GM13977 (cell line): ENCODE data around the gene JCHAIN.

ENCODE experiments used
- DNase-seq: peaks from one replicate; pipeline ENCODE4 v3.0.0; 2012; ENCODE audit warnings: low spot score
- in situ Hi-C: fragments of 300-500 bp; cut with MboI; formaldehyde crosslinking; loops from one replicate; pipeline ENCODE4 v1.12.0; 2022; ENCODE audit warnings: low sequenced_read_pairs, low pct_unique_long_range_greater_than_20kb, mixed read lengths, inconsistent platforms; ENCODE audit not compliant: unreplicated experiment
- TF ChIP-seq, protein P1 (sequence below): IDR thresholded peaks from 2 replicates; pipeline ENCODE4 v1.5.1; 2012; ENCODE audit warnings: mild to moderate bottlenecking, control low read depth; ENCODE audit not compliant: insufficient read depth; ENCODE audit errors: extremely low read depth, missing control alignments

JCHAIN gene

DNA sequence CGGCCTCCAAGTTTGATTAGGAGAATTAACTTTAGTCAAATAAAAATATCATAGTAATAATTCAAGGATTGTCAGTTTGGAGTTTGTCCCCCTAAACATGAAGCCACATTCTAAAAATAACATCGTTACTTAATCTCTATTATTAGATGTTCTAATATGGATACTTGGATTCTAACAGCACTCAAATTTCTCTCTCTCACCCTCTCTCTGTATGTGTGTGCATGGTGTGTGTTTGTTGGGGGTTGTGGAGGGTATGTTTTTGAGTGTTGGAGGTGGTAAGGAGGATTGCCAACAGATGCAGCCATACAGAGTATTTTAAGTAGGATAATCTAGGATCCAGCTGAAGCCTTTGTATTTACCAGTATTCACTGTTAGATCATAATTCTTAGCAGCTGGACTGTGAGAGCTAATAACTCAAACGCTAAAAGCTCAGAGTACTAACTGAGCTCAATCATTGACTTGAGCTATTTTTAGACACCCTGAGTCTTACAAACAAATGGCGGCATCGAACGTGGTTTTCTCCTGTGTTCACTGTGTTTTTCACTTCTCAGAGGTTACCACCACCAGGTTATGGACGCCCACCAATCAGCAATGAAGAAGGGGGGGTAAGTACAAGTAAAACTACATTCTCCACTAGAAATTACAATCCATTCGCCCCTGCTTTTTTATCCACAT, 28.9 kb downstream of the JCHAIN start:
- in situ Hi-C loops = no loop called here
- TF ChIP-seq, protein P1, sequence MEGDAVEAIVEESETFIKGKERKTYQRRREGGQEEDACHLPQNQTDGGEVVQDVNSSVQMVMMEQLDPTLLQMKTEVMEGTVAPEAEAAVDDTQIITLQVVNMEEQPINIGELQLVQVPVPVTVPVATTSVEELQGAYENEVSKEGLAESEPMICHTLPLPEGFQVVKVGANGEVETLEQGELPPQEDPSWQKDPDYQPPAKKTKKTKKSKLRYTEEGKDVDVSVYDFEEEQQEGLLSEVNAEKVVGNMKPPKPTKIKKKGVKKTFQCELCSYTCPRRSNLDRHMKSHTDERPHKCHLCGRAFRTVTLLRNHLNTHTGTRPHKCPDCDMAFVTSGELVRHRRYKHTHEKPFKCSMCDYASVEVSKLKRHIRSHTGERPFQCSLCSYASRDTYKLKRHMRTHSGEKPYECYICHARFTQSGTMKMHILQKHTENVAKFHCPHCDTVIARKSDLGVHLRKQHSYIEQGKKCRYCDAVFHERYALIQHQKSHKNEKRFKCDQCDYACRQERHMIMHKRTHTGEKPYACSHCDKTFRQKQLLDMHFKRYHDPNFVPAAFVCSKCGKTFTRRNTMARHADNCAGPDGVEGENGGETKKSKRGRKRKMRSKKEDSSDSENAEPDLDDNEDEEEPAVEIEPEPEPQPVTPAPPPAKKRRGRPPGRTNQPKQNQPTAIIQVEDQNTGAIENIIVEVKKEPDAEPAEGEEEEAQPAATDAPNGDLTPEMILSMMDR = no peak
- no peak for DNase-seq

DNA sequence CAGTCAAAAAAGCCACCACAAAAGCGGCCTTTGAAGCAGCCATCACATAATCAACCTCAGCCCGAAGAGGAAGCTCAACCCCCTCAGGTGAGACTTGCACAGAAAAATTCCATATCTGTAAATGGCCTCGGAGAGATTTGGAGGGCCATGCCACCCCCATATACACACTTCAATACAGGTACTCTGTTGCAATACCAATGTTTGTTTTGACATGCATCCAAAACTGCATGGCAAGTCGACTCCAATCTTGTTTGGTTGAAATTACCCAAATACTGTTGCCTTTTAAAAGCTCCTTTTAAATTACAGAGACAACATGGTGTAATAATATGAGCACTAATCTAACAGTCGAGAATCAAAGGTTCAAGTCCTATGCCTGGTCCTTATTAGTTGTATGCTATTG, 31.8 kb downstream of the JCHAIN start:
- DNase-seq = no peak
- TF ChIP-seq, protein P1 = no peak
- in situ Hi-C loops = no loop called here

DNA sequence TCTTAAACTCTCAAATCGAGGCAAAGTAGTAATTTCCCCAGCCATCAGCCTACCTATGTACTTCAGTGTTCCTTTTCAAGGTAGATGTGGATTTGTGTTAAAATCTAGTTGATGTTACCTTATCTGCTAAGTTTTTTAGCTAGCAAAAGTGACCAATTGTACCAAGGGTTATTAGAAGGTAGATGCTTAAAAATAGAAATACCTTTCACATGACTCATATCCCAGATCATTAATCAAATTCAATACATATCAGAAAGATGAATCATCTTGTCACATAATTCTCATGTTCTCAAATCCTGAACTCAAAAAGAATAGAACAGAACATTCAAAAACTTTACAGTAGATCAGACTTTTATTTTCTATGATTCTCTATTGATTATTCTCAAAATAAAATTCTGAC, 34.3 kb downstream of the JCHAIN start:
- in situ Hi-C loops = no loop called here
- TF ChIP-seq, protein P1 = no peak
- DNase-seq = no peak

DNA sequence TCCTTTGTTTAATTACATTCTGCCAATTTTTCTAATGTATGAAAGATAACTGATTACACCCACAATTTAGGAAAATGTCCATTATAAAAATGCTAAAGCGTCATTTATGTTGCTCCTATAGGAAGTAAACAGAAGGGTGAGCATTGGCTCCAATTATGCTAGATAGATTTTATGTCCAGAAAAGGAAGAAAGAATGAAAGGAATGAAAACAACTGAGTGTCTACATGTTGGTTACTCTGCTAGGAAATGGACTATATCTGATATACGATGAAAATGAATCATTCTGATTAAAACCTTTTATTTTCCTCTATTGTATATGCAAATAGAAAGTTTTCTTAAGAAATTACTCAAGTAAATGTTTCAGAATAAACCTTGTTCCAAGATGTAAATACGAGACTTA, 36.1 kb downstream of the JCHAIN start:
- in situ Hi-C loops = no loop called here
- TF ChIP-seq, protein P1 = no peak
- no peak for DNase-seq

DNA sequence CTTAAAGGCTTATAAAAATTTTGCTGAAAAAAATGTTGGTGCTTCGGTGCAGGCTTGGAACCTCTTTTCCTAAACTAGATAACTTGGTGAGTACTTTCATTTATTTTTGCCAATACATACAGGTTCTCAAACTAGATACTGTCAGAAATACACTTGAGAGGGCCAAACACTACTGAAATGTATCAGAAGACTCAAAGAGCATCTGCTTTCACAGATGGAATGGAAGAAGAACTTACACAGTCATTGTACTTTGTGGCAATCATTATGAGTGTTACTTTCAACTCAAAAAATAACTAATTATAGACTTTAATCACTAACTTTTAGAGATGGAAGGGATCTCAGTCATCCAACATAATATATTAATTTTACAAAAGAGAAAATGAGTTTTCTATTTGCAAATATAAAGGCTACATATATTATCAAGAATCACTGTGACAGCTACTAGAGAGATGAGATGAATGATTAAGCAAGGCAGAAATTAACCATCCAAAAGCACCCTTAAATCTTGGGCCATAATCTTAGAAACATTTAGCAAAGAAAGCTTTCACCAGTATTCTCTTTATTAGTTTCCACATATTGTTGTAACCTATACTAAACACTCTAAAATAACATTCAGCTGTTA, 36.7 kb downstream of the JCHAIN start:
- no peak for DNase-seq
- in situ Hi-C loops = no loop called here
- TF ChIP-seq, protein P1 = no peak

DNA sequence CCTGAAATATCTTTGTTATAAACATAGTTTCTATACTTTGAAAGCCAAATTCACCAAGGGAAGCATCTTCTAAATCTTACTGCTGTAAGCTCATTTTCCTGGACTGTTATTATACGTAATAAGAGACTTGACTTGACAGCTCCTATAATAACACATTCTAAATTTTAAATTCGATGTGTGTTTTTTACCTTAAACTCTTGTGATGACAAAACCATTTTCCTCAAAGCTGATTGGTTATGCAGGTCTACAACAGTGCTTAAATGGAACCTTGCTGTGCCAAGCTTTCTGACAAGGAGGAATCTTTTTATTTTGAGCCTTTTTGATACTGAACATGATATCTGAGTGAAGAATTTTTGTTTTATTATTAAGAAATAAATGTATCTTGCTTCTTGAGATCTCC, 37.9 kb downstream of the JCHAIN start, which contains the start of gene ENAM:
Gene ENAM, plus strand, starts transcription at position 301 of the 400 bp plus-strand sequence. CDS start 757 bp downstream, outside the sequence.
- in situ Hi-C loops = no loop called here
- no peak for DNase-seq
- TF ChIP-seq, protein P1 = no peak
